ENCODE measurements around the gene TNS1. TPM values are rescaled to one million over a fixed set of nuclear protein-coding genes. Genes with fewer than 3 reads are reported as not detected.

The TNS1 gene
- total RNA-seq, 1 donor from 2014 or later: 59.2 TPM

DNA sequence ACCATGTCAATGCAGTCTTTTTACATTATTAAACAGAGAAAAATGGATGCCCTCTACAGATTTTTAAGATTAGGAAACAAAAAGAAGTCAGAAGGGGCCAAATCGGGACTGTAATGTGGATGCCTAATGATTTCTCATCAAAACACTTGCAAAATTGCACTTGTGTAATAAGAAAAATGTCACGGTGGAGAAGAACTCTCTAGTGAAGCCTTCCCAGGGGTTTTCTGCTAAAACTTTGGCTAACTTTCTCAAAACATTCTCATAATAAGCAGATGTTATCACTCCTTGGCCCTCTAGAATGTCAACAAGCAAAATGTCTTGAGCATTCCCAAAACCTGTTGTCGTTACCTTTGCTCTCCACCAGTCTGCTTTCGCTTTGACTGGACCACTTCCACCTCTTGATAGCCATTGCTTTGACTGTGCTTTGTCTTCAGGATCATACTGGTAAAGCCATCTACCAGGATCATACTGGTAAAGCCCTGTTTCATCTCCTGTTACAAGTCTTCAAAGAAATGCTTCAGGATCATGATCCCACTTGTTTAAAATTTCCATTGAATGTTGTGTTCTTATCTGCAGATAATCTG, 226.8 kb downstream of the TNS1 start:
- Mint-ChIP-seq H3K9me3 (peaks cover 4% of the 10 kb centered on the region), H3K4me1 (ENCODE audit: unreplicated experiment) (peaks cover 7% of the 10 kb centered on the region), H3K27ac (no peak overlapping the region), H3K4me3 (no peak overlapping the region), H3K36me3 (no peaks in the 10 kb centered on the region), H3K27me3 (no peaks in the 10 kb centered on the region)
- DNase-seq (ENCODE audit: extremely low spot score, unreplicated experiment): no peak
- TF ChIP-seq, protein P1, sequence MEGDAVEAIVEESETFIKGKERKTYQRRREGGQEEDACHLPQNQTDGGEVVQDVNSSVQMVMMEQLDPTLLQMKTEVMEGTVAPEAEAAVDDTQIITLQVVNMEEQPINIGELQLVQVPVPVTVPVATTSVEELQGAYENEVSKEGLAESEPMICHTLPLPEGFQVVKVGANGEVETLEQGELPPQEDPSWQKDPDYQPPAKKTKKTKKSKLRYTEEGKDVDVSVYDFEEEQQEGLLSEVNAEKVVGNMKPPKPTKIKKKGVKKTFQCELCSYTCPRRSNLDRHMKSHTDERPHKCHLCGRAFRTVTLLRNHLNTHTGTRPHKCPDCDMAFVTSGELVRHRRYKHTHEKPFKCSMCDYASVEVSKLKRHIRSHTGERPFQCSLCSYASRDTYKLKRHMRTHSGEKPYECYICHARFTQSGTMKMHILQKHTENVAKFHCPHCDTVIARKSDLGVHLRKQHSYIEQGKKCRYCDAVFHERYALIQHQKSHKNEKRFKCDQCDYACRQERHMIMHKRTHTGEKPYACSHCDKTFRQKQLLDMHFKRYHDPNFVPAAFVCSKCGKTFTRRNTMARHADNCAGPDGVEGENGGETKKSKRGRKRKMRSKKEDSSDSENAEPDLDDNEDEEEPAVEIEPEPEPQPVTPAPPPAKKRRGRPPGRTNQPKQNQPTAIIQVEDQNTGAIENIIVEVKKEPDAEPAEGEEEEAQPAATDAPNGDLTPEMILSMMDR (conservative IDR thresholded peaks at IDR 0.05): peak; percentile 29

DNA sequence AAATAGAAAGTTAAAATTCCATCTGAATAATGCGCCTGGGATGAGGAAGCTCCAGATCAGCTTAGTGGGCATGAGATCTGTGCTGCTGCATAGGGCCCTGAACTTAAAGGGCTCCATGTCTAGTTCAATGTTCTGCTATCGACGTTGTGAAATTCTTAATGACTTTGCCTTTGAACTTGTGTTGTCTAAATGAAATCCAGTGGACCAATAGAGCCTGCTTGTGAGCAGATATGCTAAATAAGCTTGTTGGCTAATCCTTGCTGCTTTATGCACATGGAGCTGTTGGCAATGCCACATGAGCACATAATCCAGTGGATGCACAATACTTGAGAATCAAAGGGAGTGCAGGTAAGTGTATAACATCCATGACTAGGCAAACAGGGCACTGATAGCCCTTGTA, 228.6 kb downstream of the TNS1 start:
- H3K27ac Mint-ChIP-seq: no peak overlapping the region
- no peak overlapping the region for H3K4me3 Mint-ChIP-seq
- no peaks in the 10 kb centered on the region for H3K36me3 Mint-ChIP-seq
- H3K9me3 Mint-ChIP-seq: peaks cover 4% of the 10 kb centered on the region
- H3K4me1 Mint-ChIP-seq (ENCODE audit: unreplicated experiment): peaks cover 7% of the 10 kb centered on the region
- no peak for DNase-seq (ENCODE audit: extremely low spot score, unreplicated experiment)
- TF ChIP-seq, protein P1 (conservative IDR thresholded peaks at IDR 0.05): no peak
- H3K27me3 Mint-ChIP-seq: peaks cover 6% of the 10 kb centered on the region

DNA sequence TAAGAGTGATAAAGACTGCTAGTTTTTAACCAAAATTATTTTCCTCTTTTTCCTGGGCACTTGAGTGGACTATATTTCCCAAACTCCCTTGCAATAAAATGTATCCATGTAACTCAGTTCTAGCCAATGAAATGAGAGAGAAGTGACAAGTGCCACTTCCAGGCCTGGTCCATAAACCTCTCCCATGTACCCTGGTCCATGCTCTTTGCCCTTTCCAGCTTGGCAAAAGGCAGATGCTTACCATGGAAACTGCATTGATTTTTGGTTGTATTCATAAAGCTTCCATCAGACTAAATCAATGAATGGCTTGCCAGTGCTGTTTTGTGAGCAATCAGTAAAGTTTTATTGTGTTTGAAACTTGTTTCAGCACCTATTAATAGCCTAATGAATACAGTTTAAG, 229.3 kb downstream of the TNS1 start:
- no peak for DNase-seq (ENCODE audit: extremely low spot score, unreplicated experiment)
- Mint-ChIP-seq H3K4me3 (no peak overlapping the region), H3K27me3 (peaks cover 6% of the 10 kb centered on the region), H3K27ac (no peak overlapping the region), H3K36me3 (no peaks in the 10 kb centered on the region), H3K9me3 (peaks cover 4% of the 10 kb centered on the region), H3K4me1 (ENCODE audit: unreplicated experiment) (peaks cover 7% of the 10 kb centered on the region)
- TF ChIP-seq, protein P1 (conservative IDR thresholded peaks at IDR 0.05): no peak

DNA sequence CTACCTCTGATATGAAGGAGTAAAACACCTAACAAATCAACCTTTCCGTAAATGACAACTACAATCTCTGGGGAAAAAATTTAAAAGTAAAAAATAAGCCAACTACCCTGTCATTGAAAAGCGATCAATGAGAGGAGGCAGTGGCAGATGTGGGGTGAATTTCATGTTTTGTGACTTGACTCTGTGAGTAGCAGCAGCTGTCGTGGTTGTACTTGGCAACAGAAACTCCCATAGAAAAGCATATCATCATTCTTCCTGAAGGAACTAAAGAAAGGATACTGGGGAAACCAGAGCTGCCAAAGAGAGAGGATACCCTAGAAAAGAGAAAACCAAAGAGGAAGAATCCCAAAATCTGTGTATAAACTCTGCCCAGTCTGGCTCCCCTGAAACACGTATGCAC, 236.4 kb downstream of the TNS1 start:
- H3K4me1 Mint-ChIP-seq (ENCODE audit: unreplicated experiment): no peaks in the 10 kb centered on the region
- no peak overlapping the region for H3K27ac Mint-ChIP-seq
- H3K27me3 Mint-ChIP-seq: peaks cover 6% of the 10 kb centered on the region
- DNase-seq (ENCODE audit: extremely low spot score, unreplicated experiment): no peak
- H3K36me3 Mint-ChIP-seq: peaks cover 5% of the 10 kb centered on the region
- H3K4me3 Mint-ChIP-seq: no peak overlapping the region
- TF ChIP-seq, protein P1 (conservative IDR thresholded peaks at IDR 0.05): no peak
- peaks cover 10% of the 10 kb centered on the region for H3K9me3 Mint-ChIP-seq

DNA sequence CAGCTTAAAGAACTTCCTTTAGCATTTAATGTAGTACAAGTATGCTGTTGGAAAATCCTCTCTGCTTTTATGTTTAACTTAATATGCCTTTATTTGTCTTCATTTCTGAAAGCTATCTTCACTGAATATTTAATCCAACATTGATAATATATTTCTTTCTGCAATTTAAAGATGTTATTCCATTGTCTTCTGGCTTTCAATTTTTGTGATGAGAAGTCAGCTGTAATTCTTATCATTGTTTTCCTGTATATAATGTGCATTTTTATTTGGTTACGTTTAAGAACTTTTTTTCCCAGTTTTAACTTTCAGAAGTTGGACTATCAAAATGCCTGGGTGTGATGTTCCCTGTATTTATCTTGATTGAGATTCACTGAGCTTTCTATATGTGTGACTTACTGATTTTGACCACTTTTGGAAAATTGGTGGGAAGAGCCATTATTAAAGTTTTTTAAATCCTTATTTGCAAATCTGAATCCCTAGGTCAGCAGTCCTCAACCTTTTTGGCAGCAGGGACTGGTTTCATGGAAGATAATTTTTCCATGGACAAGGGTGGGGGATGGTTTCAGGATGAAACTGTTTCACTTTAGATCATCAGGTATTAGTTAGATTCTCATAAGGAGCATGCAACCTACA, 241.0 kb downstream of the TNS1 start:
- Mint-ChIP-seq H3K4me3 (no peak overlapping the region), H3K9me3 (peaks cover 10% of the 10 kb centered on the region), H3K27ac (no peak overlapping the region), H3K36me3 (peaks cover 5% of the 10 kb centered on the region), H3K27me3 (no peaks in the 10 kb centered on the region), H3K4me1 (ENCODE audit: unreplicated experiment) (no peaks in the 10 kb centered on the region)
- DNase-seq (ENCODE audit: extremely low spot score, unreplicated experiment): no peak
- TF ChIP-seq, protein P1 (conservative IDR thresholded peaks at IDR 0.05): no peak

All from type B pancreatic cell (in vitro differentiated cells).